GM23338 (cell line): Measurements from ENCODE around the gene NMRK2.

Experiments
- CTCF ChIP-seq, 2 experiments: fragments of 200-600 bp in 1 of 2; sonication (generic) in 1 of 2; conservative IDR thresholded peaks; 2 replicates each; pipeline versions ENCODE4 v1.5.1 to v1.6.1; 2016 to 2017; ENCODE audit warnings: antibody characterized with exemption in 2 of 2, low read depth in 2 of 2, mild to moderate bottlenecking in 2 of 2, moderate library complexity in 1 of 2
- EZH2 ChIP-seq: fragments of 200-600 bp; sonication (generic); IDR thresholded peaks from one replicate; pipeline ENCODE4 v1.8.0; 2017; ENCODE audit warnings: antibody characterized with exemption, mild to moderate bottlenecking, low read depth; ENCODE audit not compliant: unreplicated experiment
- EZH2phosphoT487 ChIP-seq: fragments of 200-600 bp; sonication (generic); IDR thresholded peaks from one replicate; pipeline ENCODE4 v1.8.1; 2018; ENCODE audit warnings: antibody characterized with exemption; ENCODE audit not compliant: unreplicated experiment
- JUNB ChIP-seq: IDR thresholded peaks from one replicate; pipeline ENCODE4 v1.6.1; 2016; ENCODE audit warnings: antibody characterized with exemption; ENCODE audit not compliant: unreplicated experiment
- POLR2AphosphoS5 ChIP-seq: IDR thresholded peaks from 2 replicates; pipeline ENCODE4 v1.6.1; 2016; ENCODE audit warnings: antibody characterized with exemption, low read depth
- REST ChIP-seq: IDR thresholded peaks from one replicate; pipeline ENCODE4 v1.6.1; 2018; ENCODE audit warnings: antibody characterized with exemption; ENCODE audit not compliant: unreplicated experiment
- ZNF114 ChIP-seq: fragments of 250-450 bp; sonication (Bioruptor Pico); IDR thresholded peaks from 2 replicates; pipeline ENCODE4 v1.5.0; 2020; ENCODE audit warnings: mild to moderate bottlenecking, moderate library complexity

GRCh38 chr19:3897936-3898335 lies 34.9 kb upstream of the NMRK2 start:
- TF ChIP-seq EZH2 (no peak), POLR2AphosphoS5 (no peak), CTCF (conservative IDR thresholded peaks at IDR 0.05; ENCODE audit: low read depth in 2 of 2) (no peak), EZH2phosphoT487 (no peak), JUNB (no peak), REST (no peak), ZNF114 (CRISPR knock-in tag) (no peak)
